ENCODE results near the gene GLRX3. TPM values are rescaled to one million over a fixed set of nuclear protein-coding genes. Genes with fewer than 3 reads are reported as not detected.

GLRX3 gene
- polyA plus RNA-seq, 1 donor from 2014 or later = 118 TPM

DNA sequence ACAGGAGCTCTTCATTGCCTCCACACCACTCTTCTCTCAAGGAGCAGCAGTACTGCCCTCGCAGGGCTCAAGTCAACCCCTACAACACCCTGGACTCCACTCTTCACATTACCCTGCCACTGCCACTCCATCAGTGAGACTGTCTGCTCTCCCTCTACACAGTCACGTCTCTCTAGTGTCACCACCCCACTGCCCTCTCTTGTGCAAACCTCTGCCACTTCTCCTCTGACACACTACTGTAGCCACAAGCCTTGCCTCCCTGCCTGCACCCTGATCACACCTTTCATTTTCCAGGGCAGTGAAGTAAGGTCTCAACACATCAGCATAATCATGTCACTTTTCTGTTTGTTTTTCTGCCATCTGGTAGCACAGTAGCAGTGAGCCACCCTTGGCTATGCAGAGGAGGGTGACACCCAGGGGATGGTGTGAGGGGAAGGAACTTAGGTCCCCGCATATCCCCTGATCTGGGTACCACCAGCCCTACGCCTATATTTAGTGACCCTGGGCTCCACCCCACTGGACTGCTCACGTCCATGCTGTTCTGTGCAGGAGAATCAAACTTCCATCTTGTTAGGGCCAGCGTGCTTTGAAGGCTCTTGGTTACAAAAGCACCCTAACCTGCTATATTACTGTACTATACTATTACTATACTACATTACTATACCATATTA is 27.1 kb upstream of the GLRX3 start:
- Histone ChIP-seq H3K27me3 (ENCODE audit: insufficient read depth, low read depth, low read length) (no peaks in the 10 kb centered on the region), H3K9ac (ENCODE audit: low read length) (peak overlapping the region; percentile 47), H3K36me3 (ENCODE audit: insufficient read depth, low read length) (no peaks in the 10 kb centered on the region), H3K9me2 (ENCODE audit: insufficient read depth, low read length) (no peaks in the 10 kb centered on the region), H3K9me3 (ENCODE audit: low read length) (no peaks in the 10 kb centered on the region), H4K20me1 (ENCODE audit: insufficient read depth) (no peaks in the 10 kb centered on the region), H2AFZ (ENCODE audit: low read depth, low read length) (no peak overlapping the region), H3K4me3 (ENCODE audit: low read length) (peak overlapping the region; percentile 79), H3K79me2 (replicated peaks; ENCODE audit: insufficient read depth, low read length) (no peaks in the 10 kb centered on the region), H3K27ac (ENCODE audit: low read length) (peak overlapping the region; percentile 27), H3K4me2 (ENCODE audit: low read length) (peak overlapping the region; percentile 86), H3F3A (ENCODE audit: insufficient read depth, low read length, poor library complexity, severe bottlenecking) (no peaks in the 10 kb centered on the region)
- TF ChIP-seq, protein P1, sequence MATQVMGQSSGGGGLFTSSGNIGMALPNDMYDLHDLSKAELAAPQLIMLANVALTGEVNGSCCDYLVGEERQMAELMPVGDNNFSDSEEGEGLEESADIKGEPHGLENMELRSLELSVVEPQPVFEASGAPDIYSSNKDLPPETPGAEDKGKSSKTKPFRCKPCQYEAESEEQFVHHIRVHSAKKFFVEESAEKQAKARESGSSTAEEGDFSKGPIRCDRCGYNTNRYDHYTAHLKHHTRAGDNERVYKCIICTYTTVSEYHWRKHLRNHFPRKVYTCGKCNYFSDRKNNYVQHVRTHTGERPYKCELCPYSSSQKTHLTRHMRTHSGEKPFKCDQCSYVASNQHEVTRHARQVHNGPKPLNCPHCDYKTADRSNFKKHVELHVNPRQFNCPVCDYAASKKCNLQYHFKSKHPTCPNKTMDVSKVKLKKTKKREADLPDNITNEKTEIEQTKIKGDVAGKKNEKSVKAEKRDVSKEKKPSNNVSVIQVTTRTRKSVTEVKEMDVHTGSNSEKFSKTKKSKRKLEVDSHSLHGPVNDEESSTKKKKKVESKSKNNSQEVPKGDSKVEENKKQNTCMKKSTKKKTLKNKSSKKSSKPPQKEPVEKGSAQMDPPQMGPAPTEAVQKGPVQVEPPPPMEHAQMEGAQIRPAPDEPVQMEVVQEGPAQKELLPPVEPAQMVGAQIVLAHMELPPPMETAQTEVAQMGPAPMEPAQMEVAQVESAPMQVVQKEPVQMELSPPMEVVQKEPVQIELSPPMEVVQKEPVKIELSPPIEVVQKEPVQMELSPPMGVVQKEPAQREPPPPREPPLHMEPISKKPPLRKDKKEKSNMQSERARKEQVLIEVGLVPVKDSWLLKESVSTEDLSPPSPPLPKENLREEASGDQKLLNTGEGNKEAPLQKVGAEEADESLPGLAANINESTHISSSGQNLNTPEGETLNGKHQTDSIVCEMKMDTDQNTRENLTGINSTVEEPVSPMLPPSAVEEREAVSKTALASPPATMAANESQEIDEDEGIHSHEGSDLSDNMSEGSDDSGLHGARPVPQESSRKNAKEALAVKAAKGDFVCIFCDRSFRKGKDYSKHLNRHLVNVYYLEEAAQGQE (IDR thresholded peaks at IDR 0.05; ENCODE audit: borderline replicate concordance) = no peak
- TF ChIP-seq EP300 (conservative IDR thresholded peaks at IDR 0.05; ENCODE audit: poor library complexity, severe bottlenecking) (no peak), RAD21 (conservative IDR thresholded peaks at IDR 0.05) (no peak), TAF1 (IDR thresholded peaks at IDR 0.05; ENCODE audit: low read depth) (no peak), POLR2AphosphoS5 (IDR thresholded peaks at IDR 0.05) (no peak), SMC3 (conservative IDR thresholded peaks at IDR 0.05; ENCODE audit: poor library complexity) (no peak), EZH2 (IDR thresholded peaks at IDR 0.05; ENCODE audit: borderline replicate concordance, insufficient read depth, low read length, poor library complexity, severe bottlenecking) (no peak), MXI1 (conservative IDR thresholded peaks at IDR 0.05; ENCODE audit: poor library complexity, severe bottlenecking) (no peak)
- TF ChIP-seq, protein P2, sequence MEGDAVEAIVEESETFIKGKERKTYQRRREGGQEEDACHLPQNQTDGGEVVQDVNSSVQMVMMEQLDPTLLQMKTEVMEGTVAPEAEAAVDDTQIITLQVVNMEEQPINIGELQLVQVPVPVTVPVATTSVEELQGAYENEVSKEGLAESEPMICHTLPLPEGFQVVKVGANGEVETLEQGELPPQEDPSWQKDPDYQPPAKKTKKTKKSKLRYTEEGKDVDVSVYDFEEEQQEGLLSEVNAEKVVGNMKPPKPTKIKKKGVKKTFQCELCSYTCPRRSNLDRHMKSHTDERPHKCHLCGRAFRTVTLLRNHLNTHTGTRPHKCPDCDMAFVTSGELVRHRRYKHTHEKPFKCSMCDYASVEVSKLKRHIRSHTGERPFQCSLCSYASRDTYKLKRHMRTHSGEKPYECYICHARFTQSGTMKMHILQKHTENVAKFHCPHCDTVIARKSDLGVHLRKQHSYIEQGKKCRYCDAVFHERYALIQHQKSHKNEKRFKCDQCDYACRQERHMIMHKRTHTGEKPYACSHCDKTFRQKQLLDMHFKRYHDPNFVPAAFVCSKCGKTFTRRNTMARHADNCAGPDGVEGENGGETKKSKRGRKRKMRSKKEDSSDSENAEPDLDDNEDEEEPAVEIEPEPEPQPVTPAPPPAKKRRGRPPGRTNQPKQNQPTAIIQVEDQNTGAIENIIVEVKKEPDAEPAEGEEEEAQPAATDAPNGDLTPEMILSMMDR (IDR thresholded peaks at IDR 0.05; ENCODE audit: poor library complexity, severe bottlenecking) = no peak

DNA sequence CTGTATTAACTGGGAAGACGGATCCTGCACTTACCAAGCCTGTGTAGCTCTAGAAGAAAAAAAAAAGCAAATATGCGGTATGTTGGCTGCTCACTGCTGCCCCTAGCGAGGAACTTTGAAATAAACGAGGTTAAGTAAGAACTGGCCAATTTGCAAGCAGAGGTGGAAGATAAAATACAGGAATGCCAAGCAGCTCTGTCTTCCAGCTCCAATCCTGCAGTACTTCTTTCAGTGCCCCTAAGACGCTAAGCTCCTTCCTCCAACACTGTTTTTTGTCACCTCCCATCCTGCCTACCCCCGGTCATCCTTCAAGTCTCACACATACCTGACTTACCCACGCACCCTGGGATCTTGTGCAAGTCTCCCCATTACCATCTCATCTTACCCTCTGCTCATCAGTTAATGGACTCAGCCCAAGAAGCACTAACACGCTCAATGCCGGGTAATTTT is 26.4 kb upstream of the GLRX3 start:
- peak overlapping the region; percentile 86 for H3K4me2 ChIP-seq (ENCODE audit: low read length)
- H3K9me2 ChIP-seq (ENCODE audit: insufficient read depth, low read length) = no peaks in the 10 kb centered on the region
- H2AFZ ChIP-seq (ENCODE audit: low read depth, low read length) = peak overlapping the region; percentile 81
- peak overlapping the region; percentile 90 for H3K9ac ChIP-seq (ENCODE audit: low read length)
- H3F3A ChIP-seq (ENCODE audit: insufficient read depth, low read length, poor library complexity, severe bottlenecking) = no peaks in the 10 kb centered on the region
- no peaks in the 10 kb centered on the region for H3K9me3 ChIP-seq (ENCODE audit: low read length)
- no peaks in the 10 kb centered on the region for H3K36me3 ChIP-seq (ENCODE audit: insufficient read depth, low read length)
- H3K27ac ChIP-seq (ENCODE audit: low read length) = peak overlapping the region; percentile 91
- no peaks in the 10 kb centered on the region for H3K27me3 ChIP-seq (ENCODE audit: insufficient read depth, low read depth, low read length)
- peak overlapping the region; percentile 79 for H3K4me3 ChIP-seq (ENCODE audit: low read length)
- no peak for TF ChIP-seq EP300 (conservative IDR thresholded peaks at IDR 0.05; ENCODE audit: poor library complexity, severe bottlenecking)
- TF ChIP-seq EZH2 (IDR thresholded peaks at IDR 0.05; ENCODE audit: borderline replicate concordance, insufficient read depth, low read length, poor library complexity, severe bottlenecking) = no peak
- TF ChIP-seq, protein P1 (IDR thresholded peaks at IDR 0.05; ENCODE audit: borderline replicate concordance) = no peak
- TF ChIP-seq TAF1 (IDR thresholded peaks at IDR 0.05; ENCODE audit: low read depth) = no peak
- no peak for TF ChIP-seq POLR2AphosphoS5 (IDR thresholded peaks at IDR 0.05)
- peak; percentile 71 for TF ChIP-seq SMC3 (conservative IDR thresholded peaks at IDR 0.05; ENCODE audit: poor library complexity)
- TF ChIP-seq MXI1 (conservative IDR thresholded peaks at IDR 0.05; ENCODE audit: poor library complexity, severe bottlenecking) = no peak
- TF ChIP-seq, protein P2 (IDR thresholded peaks at IDR 0.05; ENCODE audit: poor library complexity, severe bottlenecking) = peak; percentile 92
- TF ChIP-seq RAD21 (conservative IDR thresholded peaks at IDR 0.05) = peak; percentile 73
- no peaks in the 10 kb centered on the region for H3K79me2 ChIP-seq (replicated peaks; ENCODE audit: insufficient read depth, low read length)
- no peaks in the 10 kb centered on the region for H4K20me1 ChIP-seq (ENCODE audit: insufficient read depth)

Data from neural cell (in vitro differentiated cells).